Panc1 (cell line): Measurements from ENCODE around the gene LMAN2L. TPM values are rescaled to one million over a fixed set of nuclear protein-coding genes. Genes with fewer than 3 reads are reported as not detected.
A peak's percentile ranks its signal among the peaks of the same experiment; 100 is the strongest.

Experiments used
- ATAC-seq: fragments of 200-7000 bp; cut with Tn5 transposase; 2 replicates; pipeline ENCODE4 v1.9.1; 2020; ENCODE audit warnings: mild to moderate bottlenecking, moderate library complexity
- BruUV-seq: library from RNA; stranded (reverse); fragments of 400-500 nt; replicated peaks from 2 replicates; lab custom pipeline; 2021; lab: Mats Ljungman, UMichigan
- CTCF ChIA-PET: fragments of 300-600 bp; sonication (Branson Sonifier 250); formaldehyde crosslinking; loops from one replicate; lab custom pipeline; 2022; ENCODE audit warnings: antibody characterized with exemption; lab: Charles Lee
- POLR2A ChIA-PET: fragments of 300-600 bp; sonication (Branson Sonifier 250); formaldehyde crosslinking; loops from one replicate; lab custom pipeline; 2022; ENCODE audit warnings: antibody characterized with exemption; lab: Charles Lee
- DNase-seq: peaks from one replicate; pipeline ENCODE4 v3.0.0-alpha.2; 2010; ENCODE audit warnings: low read depth, low spot score
- H3K27ac ChIP-seq: 2 replicates; pipeline ENCODE4 v1.5.1; 2011; ENCODE audit warnings: mild to moderate bottlenecking, low read length, inconsistent platforms
- H3K27me3 ChIP-seq: fragments of 200-500 bp; sonication (Bioruptor generic); 2 replicates; pipeline ENCODE4 v1.6.0; 2014; ENCODE audit warnings: low read length, inconsistent platforms; ENCODE audit not compliant: control insufficient read depth, insufficient read depth
- H3K36me3 ChIP-seq: fragments of 200-500 bp; sonication (Bioruptor generic); 2 replicates; pipeline ENCODE4 v1.5.1; 2014; ENCODE audit warnings: inconsistent platforms, mild to moderate bottlenecking, low read length, moderate library complexity; ENCODE audit not compliant: control insufficient read depth, insufficient read depth
- H3K4me1 ChIP-seq: 2 replicates; pipeline ENCODE4 v1.5.1; 2011; ENCODE audit warnings: inconsistent platforms, mild to moderate bottlenecking, low read length, moderate library complexity; ENCODE audit not compliant: control insufficient read depth, insufficient read depth
- H3K4me3 ChIP-seq, 2 experiments: 2 replicates each; pipeline ENCODE4 v1.5.1; 2011 to 2012; ENCODE audit warnings: low read depth in 2 of 2, low read length in 2 of 2, mild to moderate bottlenecking in 2 of 2, inconsistent platforms in 1 of 2, moderate library complexity in 1 of 2
- H3K9me3 ChIP-seq: fragments of 200-500 bp; sonication (Bioruptor generic); 2 replicates; pipeline ENCODE4 v1.5.1; 2014; ENCODE audit warnings: low read depth, mild to moderate bottlenecking, inconsistent platforms, low read length, moderate library complexity; ENCODE audit not compliant: control insufficient read depth, insufficient read depth
- CTCF ChIP-seq: fragments of 450-650 bp; IDR thresholded peaks from 2 replicates; pipeline ENCODE4 v1.5.1; 2017; ENCODE audit warnings: mild to moderate bottlenecking
- POLR2AphosphoS5 ChIP-seq: IDR thresholded peaks from 2 replicates; pipeline ENCODE4 v1.6.1; 2012; ENCODE audit warnings: mild to moderate bottlenecking, low read depth, low read length, moderate library complexity
- REST ChIP-seq, 2 experiments: IDR thresholded peaks; 2 replicates each; pipeline ENCODE4 v1.6.1; 2011 to 2012; ENCODE audit warnings: low read depth in 2 of 2, control low read depth in 1 of 2, low read length in 1 of 2, mild to moderate bottlenecking in 1 of 2, moderate library complexity in 1 of 2; ENCODE audit not compliant: insufficient read depth in 1 of 2
- SIN3A ChIP-seq: IDR thresholded peaks from 2 replicates; pipeline ENCODE4 v1.6.1; 2012; ENCODE audit warnings: low read depth, mild to moderate bottlenecking, low read length, moderate library complexity, borderline replicate concordance; ENCODE audit not compliant: insufficient read depth
- TCF7L2 ChIP-seq: IDR thresholded peaks from 2 replicates; pipeline ENCODE4 v1.6.1; 2011; ENCODE audit warnings: mild to moderate bottlenecking, low read depth, low read length, inconsistent platforms
- in situ Hi-C: cut with HindIII; loops from 2 replicates; pipeline ENCODE4 v1.10.0; 2016; ENCODE audit warnings: low sequenced_read_pairs, low pct_unique_long_range_greater_than_20kb
- intact Hi-C: fragments of 100-400 bp; cut with micrococcal nuclease; formaldehyde crosslinking; loops from one replicate; pipeline ENCODE4 v1.10.0; 2022; ENCODE audit not compliant: unreplicated experiment
- total RNA-seq: library from RNA; stranded (reverse); gene quantifications from one replicate; pipeline ENCODE4 v1.2.1, GENCODE V29; 2021; ENCODE audit not compliant: unreplicated experiment

The LMAN2L gene
- total RNA-seq, 1 experiment from 2014 or later: 31.5 TPM

- no peaks in the 10 kb centered on the region for H3K9me3 ChIP-seq
- H3K27ac ChIP-seq: no peak overlapping the region
- no peak overlapping the region for H3K4me3 ChIP-seq
- ChIA-PET POLR2A (no interaction called here), CTCF (interaction anchor here (0.8 kb wide), 1 partner anchor 146 kb away, joined by 7 read pairs; no protein-coding TSS in a partner anchor)
- H3K4me1 ChIP-seq: peaks cover 41% of the 10 kb centered on the region
- BruUV-seq: no TSS peak
- no peaks in the 10 kb centered on the region for H3K36me3 ChIP-seq
- intact Hi-C loops: no loop called here
- no peaks in the 10 kb centered on the region for H3K27me3 ChIP-seq
- no peak for ATAC-seq
- TF ChIP-seq CTCF (no peak), SIN3A (no peak), REST (IDR thresholded peaks at IDR 0.05; ENCODE audit: insufficient read depth in 1 of 2, low read depth in 2 of 2, low read length in 1 of 2) (no peak), TCF7L2 (no peak), POLR2AphosphoS5 (no peak)
- in situ Hi-C loops: no loop called here
- DNase-seq: no peak
These were observed 29.9 kb upstream of the LMAN2L start for GRCh38 chr2:96769814-96770213.

- no peak for DNase-seq
- CTCF ChIA-PET: no interaction called here
- POLR2A ChIA-PET: no interaction called here
- in situ Hi-C loops (no loop called here), intact Hi-C loops (no loop called here)
- TF ChIP-seq CTCF (no peak), TCF7L2 (no peak), REST (IDR thresholded peaks at IDR 0.05; ENCODE audit: insufficient read depth in 1 of 2, low read depth in 2 of 2, low read length in 1 of 2) (no peak)
- Histone ChIP-seq H3K27me3 (no peaks in the 10 kb centered on the region), H3K36me3 (no peaks in the 10 kb centered on the region), H3K4me3 (no peak overlapping the region), H3K9me3 (no peaks in the 10 kb centered on the region), H3K4me1 (peaks cover 49% of the 10 kb centered on the region), H3K27ac (peak overlapping the region; percentile 42)
- ATAC-seq: no peak
- no TSS peak for BruUV-seq
These were observed 28.3 kb upstream of the LMAN2L start for GRCh38 chr2:96768083-96768561.
